ENCODE measurements around the gene LDLRAD3. TPM values are rescaled to one million over a fixed set of nuclear protein-coding genes. Genes with fewer than 3 reads are reported as not detected.

LDLRAD3 gene
- total and polyA plus RNA-seq, 4 donors, result 2.2 to 14.3 (median 9.9) TPM

- 30 to 61% methylated on average over 5 of the region's 5 CpGs for WGBS, 2 donors
- H3K27ac ChIP-seq (ENCODE audit: low read depth in 1 of 2, low read length in 1 of 2), result no peak overlapping the region
- H3K36me3 ChIP-seq (ENCODE audit: control insufficient read depth in 4 of 4, insufficient read depth in 4 of 4, low read length in 4 of 4), result no peaks in the 10 kb centered on the region
- H3K9ac ChIP-seq (ENCODE audit: insufficient read depth in 1 of 2, low read length in 2 of 2), result no peak overlapping the region
- H3K4me3 ChIP-seq, result no peak overlapping the region
- peaks cover 0 to 16% (median 6%) of the 10 kb centered on the region in 5 donors for H3K4me1 ChIP-seq (ENCODE audit: control insufficient read depth in 5 of 5, insufficient read depth in 5 of 5, low read length in 5 of 5)
- ATAC-seq (ENCODE audit: insufficient read depth, low FRiP score) (no peak), DNase-seq (peak in 2 of 3 donors; percentile 49 to 53)
- TF ChIP-seq CTCF (IDR thresholded peaks at IDR 0.05; ENCODE audit: control extremely low read depth, extremely low read depth), result no peak
- peaks cover 0 to 4% (median 2%) of the 10 kb centered on the region in 4 donors for H3K9me3 ChIP-seq (ENCODE audit: control insufficient read depth in 4 of 4, insufficient read depth in 3 of 4, low read length in 3 of 4)
- H3K27me3 ChIP-seq (ENCODE audit: control insufficient read depth in 3 of 3, insufficient read depth in 3 of 3, low read length in 2 of 3), result peaks cover 0 to 2% (median 0%) of the 10 kb centered on the region in 3 donors
These were observed 11.1 kb upstream of the LDLRAD3 start for GRCh38 chr11:35932681-35933319.

DNA sequence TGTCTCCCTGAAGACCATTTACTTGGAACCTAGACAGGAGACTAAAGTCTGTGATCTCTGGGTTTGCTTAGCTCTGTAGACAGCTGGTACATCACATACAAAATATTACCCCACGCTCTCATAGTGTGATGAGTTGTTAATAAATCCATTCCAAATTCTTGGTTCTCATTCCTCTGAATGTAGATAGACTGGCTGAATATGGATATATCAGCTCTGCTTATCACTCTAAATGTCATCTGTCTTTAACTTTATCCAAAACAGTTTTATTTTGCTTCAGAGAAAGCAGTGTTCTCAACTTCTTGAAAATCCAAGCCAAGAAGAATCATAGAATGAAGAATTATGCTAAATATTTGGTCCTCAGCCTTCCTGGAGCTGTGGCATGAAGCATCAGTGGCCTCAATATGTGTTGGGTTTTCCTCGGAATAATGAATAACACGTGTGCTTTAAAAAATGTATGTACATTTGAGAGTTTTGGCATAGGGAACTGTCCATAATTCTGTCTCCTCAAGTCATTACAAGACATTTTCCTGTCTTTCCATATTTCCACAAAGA, 10.5 kb upstream of the LDLRAD3 start:
- ATAC-seq (ENCODE audit: insufficient read depth, low FRiP score), result no peak
- H3K9me3 ChIP-seq (ENCODE audit: control insufficient read depth in 4 of 4, insufficient read depth in 3 of 4, low read length in 3 of 4), result peaks cover 0 to 4% (median 2%) of the 10 kb centered on the region in 4 donors
- peaks cover 0 to 16% (median 6%) of the 10 kb centered on the region in 5 donors for H3K4me1 ChIP-seq (ENCODE audit: control insufficient read depth in 5 of 5, insufficient read depth in 5 of 5, low read length in 5 of 5)
- no peak overlapping the region for H3K4me3 ChIP-seq
- peaks cover 0 to 2% (median 0%) of the 10 kb centered on the region in 3 donors for H3K27me3 ChIP-seq (ENCODE audit: control insufficient read depth in 3 of 3, insufficient read depth in 3 of 3, low read length in 2 of 3)
- DNase-seq, result peak in 2 of 3 donors; percentile 76 to 86
- H3K27ac ChIP-seq (ENCODE audit: low read depth in 1 of 2, low read length in 1 of 2), result no peak overlapping the region
- no peak for TF ChIP-seq CTCF (IDR thresholded peaks at IDR 0.05; ENCODE audit: control extremely low read depth, extremely low read depth)
- no peak overlapping the region for H3K9ac ChIP-seq (ENCODE audit: insufficient read depth in 1 of 2, low read length in 2 of 2)
- H3K36me3 ChIP-seq (ENCODE audit: control insufficient read depth in 4 of 4, insufficient read depth in 4 of 4, low read length in 4 of 4), result no peaks in the 10 kb centered on the region
- WGBS, 2 donors, result 71 to 87% methylated on average over 3 of the region's 3 CpGs

DNA sequence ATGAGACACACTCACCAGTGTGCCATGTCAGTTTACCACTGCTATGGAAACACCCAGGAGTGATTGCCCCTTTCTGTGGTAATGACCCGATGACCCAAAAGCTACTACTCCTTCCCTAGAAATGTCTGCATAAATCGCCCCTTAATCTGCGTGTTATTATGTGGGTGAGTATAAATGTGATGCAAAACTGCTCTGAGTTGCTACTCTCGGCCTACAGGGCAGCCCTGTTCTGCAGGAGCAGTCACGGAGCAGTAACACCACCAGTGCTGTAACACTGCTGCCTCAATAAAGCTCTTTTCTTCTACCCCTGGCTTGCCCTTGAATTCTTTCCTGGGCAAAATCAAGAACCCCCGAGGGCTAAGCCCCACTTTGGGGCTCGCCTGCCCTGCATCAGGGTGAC, 9.6 kb upstream of the LDLRAD3 start:
- no peak overlapping the region for H3K4me3 ChIP-seq
- H3K27me3 ChIP-seq (ENCODE audit: control insufficient read depth in 3 of 3, insufficient read depth in 3 of 3, low read length in 2 of 3), result no peaks in the 10 kb centered on the region
- no peaks in the 10 kb centered on the region for H3K36me3 ChIP-seq (ENCODE audit: control insufficient read depth in 4 of 4, insufficient read depth in 4 of 4, low read length in 4 of 4)
- no peak for DNase-seq
- no peak overlapping the region for H3K27ac ChIP-seq (ENCODE audit: low read depth in 1 of 2, low read length in 1 of 2)
- TF ChIP-seq CTCF (IDR thresholded peaks at IDR 0.05; ENCODE audit: control extremely low read depth, extremely low read depth), result no peak
- H3K9me3 ChIP-seq (ENCODE audit: control insufficient read depth in 4 of 4, insufficient read depth in 3 of 4, low read length in 3 of 4), result peaks cover 0 to 4% (median 2%) of the 10 kb centered on the region in 4 donors
- WGBS, 2 donors, result 76 to 78% methylated on average over 7 of the region's 7 CpGs
- peaks cover 0 to 16% (median 6%) of the 10 kb centered on the region in 5 donors for H3K4me1 ChIP-seq (ENCODE audit: control insufficient read depth in 5 of 5, insufficient read depth in 5 of 5, low read length in 5 of 5)
- ATAC-seq (ENCODE audit: insufficient read depth, low FRiP score), result no peak
- H3K9ac ChIP-seq (ENCODE audit: insufficient read depth in 1 of 2, low read length in 2 of 2), result no peak overlapping the region

Data from lung (tissue), 12 donors.